HL-60 (cell line): Measurements from ENCODE around the gene FNDC1.

ENCODE experiments used
- CTCF ChIP-seq: IDR thresholded peaks from one replicate; pipeline ENCODE4 v1.5.1; 2011; ENCODE audit warnings: low read length, control low read depth, inconsistent platforms; ENCODE audit not compliant: insufficient read depth
- SPI1 ChIP-seq: IDR thresholded peaks from 2 replicates; pipeline ENCODE4 v1.6.1; 2012; ENCODE audit warnings: low read depth, mild to moderate bottlenecking, borderline replicate concordance

GRCh38 chr6:159180001-159180400, 10.8 kb downstream of the FNDC1 start:
- TF ChIP-seq SPI1 (no peak), CTCF (no peak)
